Measurements from ENCODE around the gene KCTD18.
A peak's percentile ranks its signal among the peaks of the same experiment; 100 is the strongest.

The KCTD18 gene

GRCh38 chr2:200492656-200493055 is 17.2 kb downstream of the KCTD18 start:
- Histone ChIP-seq H3K9me3 (ENCODE audit: severe bottlenecking) (no peaks in the 10 kb centered on the region), H3K36me3 (ENCODE audit: low read depth) (peaks cover 61% of the 10 kb centered on the region), H3K27ac (ENCODE audit: poor library complexity, severe bottlenecking) (no peak overlapping the region), H3K4me3 (ENCODE audit: severe bottlenecking) (no peak overlapping the region), H3K4me1 (ENCODE audit: insufficient read depth, poor library complexity, severe bottlenecking) (no peaks in the 10 kb centered on the region), H3K27me3 (ENCODE audit: insufficient read depth, poor library complexity, severe bottlenecking) (no peaks in the 10 kb centered on the region)
- ATAC-seq (ENCODE audit: low read depth) (no peak), DNase-seq (ENCODE audit: low spot score) (no peak)
- TF ChIP-seq, protein P1, sequence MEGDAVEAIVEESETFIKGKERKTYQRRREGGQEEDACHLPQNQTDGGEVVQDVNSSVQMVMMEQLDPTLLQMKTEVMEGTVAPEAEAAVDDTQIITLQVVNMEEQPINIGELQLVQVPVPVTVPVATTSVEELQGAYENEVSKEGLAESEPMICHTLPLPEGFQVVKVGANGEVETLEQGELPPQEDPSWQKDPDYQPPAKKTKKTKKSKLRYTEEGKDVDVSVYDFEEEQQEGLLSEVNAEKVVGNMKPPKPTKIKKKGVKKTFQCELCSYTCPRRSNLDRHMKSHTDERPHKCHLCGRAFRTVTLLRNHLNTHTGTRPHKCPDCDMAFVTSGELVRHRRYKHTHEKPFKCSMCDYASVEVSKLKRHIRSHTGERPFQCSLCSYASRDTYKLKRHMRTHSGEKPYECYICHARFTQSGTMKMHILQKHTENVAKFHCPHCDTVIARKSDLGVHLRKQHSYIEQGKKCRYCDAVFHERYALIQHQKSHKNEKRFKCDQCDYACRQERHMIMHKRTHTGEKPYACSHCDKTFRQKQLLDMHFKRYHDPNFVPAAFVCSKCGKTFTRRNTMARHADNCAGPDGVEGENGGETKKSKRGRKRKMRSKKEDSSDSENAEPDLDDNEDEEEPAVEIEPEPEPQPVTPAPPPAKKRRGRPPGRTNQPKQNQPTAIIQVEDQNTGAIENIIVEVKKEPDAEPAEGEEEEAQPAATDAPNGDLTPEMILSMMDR (IDR thresholded peaks at IDR 0.05; ENCODE audit: poor library complexity, severe bottlenecking) = no peak

DNA sequence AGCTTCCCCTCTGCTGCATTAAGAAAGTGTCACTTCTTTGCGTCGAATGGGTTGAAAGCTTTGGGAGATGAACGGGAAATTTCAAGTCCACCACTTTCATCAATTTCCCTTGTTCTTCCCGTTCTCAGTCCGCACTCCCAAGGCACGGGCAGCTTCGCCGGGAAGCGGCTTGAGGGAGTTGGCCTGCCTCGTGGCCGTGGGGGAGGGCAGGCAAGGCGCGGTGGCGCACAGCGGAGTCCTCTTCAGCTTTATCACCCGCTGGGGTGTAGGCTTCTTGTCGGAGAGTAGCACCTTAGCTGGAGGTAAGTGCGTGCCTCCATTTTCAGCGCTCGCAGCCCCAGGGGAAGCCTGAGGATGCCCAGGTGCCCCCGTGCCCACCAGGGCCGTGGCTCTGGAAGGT is 19.9 kb downstream of the KCTD18 start:
- H3K4me3 ChIP-seq (ENCODE audit: severe bottlenecking) = no peak overlapping the region
- H3K36me3 ChIP-seq (ENCODE audit: low read depth) = peaks cover 39% of the 10 kb centered on the region
- DNase-seq (ENCODE audit: low spot score) = no peak

GRCh38 chr2:200488169-200488568 is 21.7 kb downstream of the KCTD18 start:
- Histone ChIP-seq H3K27ac (ENCODE audit: poor library complexity, severe bottlenecking) (no peak overlapping the region), H3K4me1 (ENCODE audit: insufficient read depth, poor library complexity, severe bottlenecking) (peaks cover 14% of the 10 kb centered on the region), H3K36me3 (ENCODE audit: low read depth) (peaks cover 23% of the 10 kb centered on the region), H3K4me3 (ENCODE audit: severe bottlenecking) (no peak overlapping the region), H3K9me3 (ENCODE audit: severe bottlenecking) (no peaks in the 10 kb centered on the region), H3K27me3 (ENCODE audit: insufficient read depth, poor library complexity, severe bottlenecking) (no peaks in the 10 kb centered on the region)
- TF ChIP-seq, protein P1 (IDR thresholded peaks at IDR 0.05; ENCODE audit: poor library complexity, severe bottlenecking) = no peak
- ATAC-seq (ENCODE audit: low read depth) = no peak
- DNase-seq (ENCODE audit: low spot score) = no peak

More for the DNA sequence above, 19.9 kb downstream of the KCTD18 start:
- peaks cover 9% of the 10 kb centered on the region for H3K4me1 ChIP-seq (ENCODE audit: insufficient read depth, poor library complexity, severe bottlenecking)
- H3K27me3 ChIP-seq (ENCODE audit: insufficient read depth, poor library complexity, severe bottlenecking) = no peaks in the 10 kb centered on the region
- TF ChIP-seq, protein P1 (IDR thresholded peaks at IDR 0.05; ENCODE audit: poor library complexity, severe bottlenecking) = no peak
- H3K9me3 ChIP-seq (ENCODE audit: severe bottlenecking) = no peaks in the 10 kb centered on the region
- no peak for ATAC-seq (ENCODE audit: low read depth)
- no peak overlapping the region for H3K27ac ChIP-seq (ENCODE audit: poor library complexity, severe bottlenecking)

- ATAC-seq (ENCODE audit: low read depth) (peak; percentile 64), DNase-seq (ENCODE audit: low spot score) (no peak)
- TF ChIP-seq, protein P1 (IDR thresholded peaks at IDR 0.05; ENCODE audit: poor library complexity, severe bottlenecking) = no peak
- Histone ChIP-seq H3K36me3 (ENCODE audit: low read depth) (peaks cover 6% of the 10 kb centered on the region; the same call in 1 of the 2 replicates), H3K4me3 (ENCODE audit: severe bottlenecking) (no peak overlapping the region), H3K4me1 (ENCODE audit: insufficient read depth, poor library complexity, severe bottlenecking) (peaks cover 14% of the 10 kb centered on the region), H3K9me3 (ENCODE audit: severe bottlenecking) (no peaks in the 10 kb centered on the region), H3K27me3 (ENCODE audit: insufficient read depth, poor library complexity, severe bottlenecking) (no peaks in the 10 kb centered on the region), H3K27ac (ENCODE audit: poor library complexity, severe bottlenecking) (peak overlapping the region; percentile 33)
Observed at GRCh38 chr2:200486529-200486928, 23.3 kb downstream of the KCTD18 start.

DNA sequence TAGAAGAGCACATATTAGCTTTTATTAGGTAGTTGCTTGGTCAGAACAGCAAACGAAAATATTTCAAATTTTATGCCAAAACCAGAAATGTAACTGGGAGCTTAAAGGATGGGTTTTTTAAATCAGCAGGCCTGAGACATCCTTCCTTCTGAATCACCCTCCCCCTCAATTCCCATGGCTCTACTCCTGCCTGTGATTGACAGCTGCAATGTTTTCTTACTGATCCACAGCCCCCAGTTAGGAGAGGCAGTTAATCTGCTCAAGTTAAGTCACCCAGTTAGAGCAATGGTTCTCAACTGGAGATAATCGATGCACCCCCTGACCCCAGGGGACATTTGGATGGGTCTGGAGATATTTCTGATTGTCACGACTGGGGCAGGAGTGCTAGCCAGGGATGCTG is 24.9 kb downstream of the KCTD18 start:
- ATAC-seq (ENCODE audit: low read depth) = no peak
- Histone ChIP-seq H3K27me3 (ENCODE audit: insufficient read depth, poor library complexity, severe bottlenecking) (no peaks in the 10 kb centered on the region), H3K4me3 (ENCODE audit: severe bottlenecking) (no peak overlapping the region), H3K27ac (ENCODE audit: poor library complexity, severe bottlenecking) (no peak overlapping the region), H3K4me1 (ENCODE audit: insufficient read depth, poor library complexity, severe bottlenecking) (peaks cover 26% of the 10 kb centered on the region), H3K9me3 (ENCODE audit: severe bottlenecking) (no peaks in the 10 kb centered on the region), H3K36me3 (ENCODE audit: low read depth) (0 out of 2 replicates have a peak, but pooled peaks cover 6% of the 10 kb centered on the region)
- TF ChIP-seq, protein P1 (IDR thresholded peaks at IDR 0.05; ENCODE audit: poor library complexity, severe bottlenecking) = no peak
- DNase-seq (ENCODE audit: low spot score) = no peak

Data from RWPE2 (cell line).